Bladder microvascular endothelial cell (primary cell): ENCODE data around the gene ZP4. TPM values are rescaled to one million over a fixed set of nuclear protein-coding genes. Genes with fewer than 3 reads are reported as not detected.

ENCODE experiments used
- total RNA-seq: library from RNA; depleted of rRNA; stranded (reverse); fragments of >200 nt; gene quantifications from 2 replicates; pipeline ENCODE4 v1.2.3, GENCODE V29; 2014

The ZP4 gene
- total RNA-seq: not detected in 2 replicates

DNA sequence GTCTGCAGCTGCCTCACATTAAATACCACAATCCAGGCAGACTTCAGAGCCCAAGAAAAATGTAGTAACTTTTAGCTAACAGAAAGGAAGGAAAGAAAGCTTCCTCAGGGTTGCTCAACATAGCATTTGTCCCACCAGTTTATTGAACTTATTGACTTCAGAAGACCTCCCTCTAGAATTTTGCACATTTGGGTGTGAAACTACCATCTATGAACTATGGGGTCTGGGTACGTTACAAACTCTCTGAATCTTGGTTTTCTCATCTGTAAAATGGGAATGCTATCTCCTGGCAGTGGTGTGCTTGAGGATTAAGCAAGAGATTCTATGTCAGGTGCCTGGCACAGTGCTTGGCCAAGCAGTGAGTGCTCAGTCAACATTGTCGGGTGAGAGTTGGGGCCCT is at the start of gene ZP4:
Gene ZP4 (minus strand): TSS at position 101 of the 400 bp plus-strand sequence. CDS start 287 bp downstream, outside the sequence.

